ENCODE measurements around the gene PRMT3. TPM values are rescaled to one million over a fixed set of nuclear protein-coding genes. Genes with fewer than 3 reads are reported as not detected.

Gene PRMT3
- 10 to 100 TPM; 10.5 to 42.1 (median 16.2) TPM for total RNA-seq

DNA sequence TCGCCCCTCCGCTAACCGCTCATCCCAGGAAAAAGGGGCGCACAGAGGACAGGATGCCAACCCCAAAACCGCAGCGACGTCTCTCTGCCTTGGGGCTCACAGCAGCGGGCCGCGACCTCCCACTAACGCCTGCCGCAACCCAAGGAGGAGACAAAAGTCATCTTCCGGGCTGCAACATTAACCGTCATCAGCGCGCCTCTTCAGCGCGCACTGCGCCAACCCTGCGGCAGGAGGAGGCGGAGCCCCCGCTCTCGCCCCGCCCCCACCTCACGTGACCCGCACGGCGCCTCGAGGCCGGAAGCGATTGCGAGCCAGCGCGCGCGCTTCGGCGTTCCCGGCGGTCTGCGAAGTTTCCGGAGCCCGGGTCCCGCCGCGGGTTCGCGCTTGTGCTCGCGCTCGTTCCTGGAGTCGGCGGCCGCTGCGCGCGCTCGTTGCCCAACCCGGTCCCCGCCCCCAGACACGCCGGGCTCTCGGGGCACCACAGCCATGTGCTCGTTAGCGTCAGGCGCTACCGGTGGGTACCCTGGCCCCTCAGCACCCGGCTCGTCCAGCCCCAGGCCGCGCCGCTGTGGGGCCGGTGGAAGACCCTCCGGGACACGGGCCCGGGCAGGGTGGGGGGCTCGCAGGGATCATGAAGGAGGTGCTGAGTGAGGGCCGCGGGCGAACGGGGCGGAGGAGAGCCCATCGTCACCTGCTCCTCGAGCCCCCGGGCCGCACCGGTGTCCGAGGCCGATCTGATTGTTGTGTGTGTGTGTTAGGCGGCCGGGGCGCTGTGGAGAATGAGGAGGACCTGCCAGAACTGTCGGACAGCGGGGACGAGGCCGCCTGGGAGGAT is at the start of gene PRMT3:
PRMT3 (plus strand) TSS at position 456 of the 835 bp plus-strand sequence; CDS start at position 487, 31 bp downstream.
- Histone ChIP-seq H3K27ac (peak within 1 kb of the TSS; percentile 87 to 93 (median 90)), H3K36me3 (peaks cover 0 to 20% (median 0%) of the 10 kb centered on the region in 3 donors), H3K4me1 (peaks cover 0 to 8% (median 2%) of the 10 kb centered on the region in 4 donors), H3K4me3 (peak within 1 kb of the TSS; percentile 64 to 99 (median 88)), H3K27me3 (no peaks in the 10 kb centered on the region), H3K9me3 (no peaks in the 10 kb centered on the region)
- peak; percentile 87 to 92 for TF ChIP-seq POLR2A (IDR thresholded peaks at IDR 0.05)
- TF ChIP-seq, protein P1, sequence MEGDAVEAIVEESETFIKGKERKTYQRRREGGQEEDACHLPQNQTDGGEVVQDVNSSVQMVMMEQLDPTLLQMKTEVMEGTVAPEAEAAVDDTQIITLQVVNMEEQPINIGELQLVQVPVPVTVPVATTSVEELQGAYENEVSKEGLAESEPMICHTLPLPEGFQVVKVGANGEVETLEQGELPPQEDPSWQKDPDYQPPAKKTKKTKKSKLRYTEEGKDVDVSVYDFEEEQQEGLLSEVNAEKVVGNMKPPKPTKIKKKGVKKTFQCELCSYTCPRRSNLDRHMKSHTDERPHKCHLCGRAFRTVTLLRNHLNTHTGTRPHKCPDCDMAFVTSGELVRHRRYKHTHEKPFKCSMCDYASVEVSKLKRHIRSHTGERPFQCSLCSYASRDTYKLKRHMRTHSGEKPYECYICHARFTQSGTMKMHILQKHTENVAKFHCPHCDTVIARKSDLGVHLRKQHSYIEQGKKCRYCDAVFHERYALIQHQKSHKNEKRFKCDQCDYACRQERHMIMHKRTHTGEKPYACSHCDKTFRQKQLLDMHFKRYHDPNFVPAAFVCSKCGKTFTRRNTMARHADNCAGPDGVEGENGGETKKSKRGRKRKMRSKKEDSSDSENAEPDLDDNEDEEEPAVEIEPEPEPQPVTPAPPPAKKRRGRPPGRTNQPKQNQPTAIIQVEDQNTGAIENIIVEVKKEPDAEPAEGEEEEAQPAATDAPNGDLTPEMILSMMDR (IDR thresholded peaks at IDR 0.05): peak in 5 of 6 experiments; percentile 16 to 99 (median 99)
- peak; percentile 92 to 99 (median 98) for DNase-seq

DNA sequence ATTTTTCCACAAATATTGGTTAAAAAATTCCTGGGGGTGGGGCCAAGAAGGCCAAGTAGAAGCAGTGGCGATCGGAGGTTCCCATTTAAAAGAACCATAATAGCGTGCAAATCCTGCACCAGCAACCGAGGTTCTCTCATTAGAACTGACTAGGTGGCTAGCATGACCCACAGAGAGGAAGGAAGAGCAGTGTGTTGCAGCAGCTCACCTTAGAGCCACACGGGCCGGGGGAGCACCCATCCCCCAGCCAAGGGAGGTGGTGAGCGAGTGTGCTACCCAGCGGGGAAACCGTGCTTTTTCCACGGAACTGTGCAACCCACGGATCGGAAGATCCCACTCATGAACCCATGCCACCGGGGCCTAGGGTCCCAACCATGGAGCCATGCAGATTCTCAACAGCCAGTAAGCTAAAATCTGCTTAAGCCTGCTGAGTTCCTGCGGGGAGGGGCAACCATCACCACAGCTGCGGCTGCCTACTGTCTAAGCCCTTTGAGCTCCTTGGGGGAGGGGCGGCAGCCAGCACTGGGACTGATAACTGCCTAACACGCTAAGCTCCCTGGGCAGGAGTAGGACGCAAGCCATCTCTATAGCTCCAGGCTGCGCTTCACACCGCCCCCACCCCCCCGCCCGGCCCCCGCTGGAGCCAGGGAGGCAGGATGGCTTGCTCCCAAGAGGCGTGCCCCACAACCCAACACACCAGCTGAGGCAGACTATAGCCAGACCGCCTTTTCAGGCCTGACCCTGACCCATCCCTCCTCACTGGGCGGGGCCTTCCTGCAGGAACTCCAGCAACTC is 45.0 kb upstream of the PRMT3 start:
- Histone ChIP-seq H3K9me3 (no peaks in the 10 kb centered on the region), H3K36me3 (no peaks in the 10 kb centered on the region), H3K27ac (no peak overlapping the region), H3K4me3 (no peak overlapping the region), H3K27me3 (no peaks in the 10 kb centered on the region), H3K4me1 (no peaks in the 10 kb centered on the region)
- DNase-seq: no peak
- no peak for TF ChIP-seq POLR2A (IDR thresholded peaks at IDR 0.05)
- TF ChIP-seq, protein P1 (IDR thresholded peaks at IDR 0.05): no peak

DNA sequence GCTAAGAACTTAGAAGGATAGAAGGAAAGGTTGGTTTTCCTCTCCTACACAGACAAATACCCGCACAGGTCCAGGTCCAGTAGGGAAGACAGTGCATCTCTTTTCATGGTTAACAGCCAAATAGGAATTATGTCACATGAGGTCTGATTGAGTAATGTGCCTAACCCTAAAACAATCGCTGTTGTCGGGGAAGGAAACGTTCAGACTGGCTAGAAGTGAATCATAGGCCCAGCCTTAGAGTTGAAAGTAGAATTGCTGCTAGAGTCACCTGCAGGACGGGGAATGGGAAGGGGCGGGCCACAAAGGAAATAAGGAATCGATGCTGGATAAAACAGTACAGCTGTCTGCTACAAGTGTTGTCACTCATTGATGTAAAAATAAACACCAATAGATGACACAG is 36.4 kb upstream of the PRMT3 start:
- Histone ChIP-seq H3K36me3 (no peaks in the 10 kb centered on the region), H3K4me3 (no peak overlapping the region), H3K27me3 (no peaks in the 10 kb centered on the region), H3K27ac (no peak overlapping the region), H3K4me1 (peaks cover 0 to 4% (median 0%) of the 10 kb centered on the region in 4 donors), H3K9me3 (no peaks in the 10 kb centered on the region)
- TF ChIP-seq, protein P1 (IDR thresholded peaks at IDR 0.05): no peak
- TF ChIP-seq POLR2A (IDR thresholded peaks at IDR 0.05): no peak
- no peak for DNase-seq

DNA sequence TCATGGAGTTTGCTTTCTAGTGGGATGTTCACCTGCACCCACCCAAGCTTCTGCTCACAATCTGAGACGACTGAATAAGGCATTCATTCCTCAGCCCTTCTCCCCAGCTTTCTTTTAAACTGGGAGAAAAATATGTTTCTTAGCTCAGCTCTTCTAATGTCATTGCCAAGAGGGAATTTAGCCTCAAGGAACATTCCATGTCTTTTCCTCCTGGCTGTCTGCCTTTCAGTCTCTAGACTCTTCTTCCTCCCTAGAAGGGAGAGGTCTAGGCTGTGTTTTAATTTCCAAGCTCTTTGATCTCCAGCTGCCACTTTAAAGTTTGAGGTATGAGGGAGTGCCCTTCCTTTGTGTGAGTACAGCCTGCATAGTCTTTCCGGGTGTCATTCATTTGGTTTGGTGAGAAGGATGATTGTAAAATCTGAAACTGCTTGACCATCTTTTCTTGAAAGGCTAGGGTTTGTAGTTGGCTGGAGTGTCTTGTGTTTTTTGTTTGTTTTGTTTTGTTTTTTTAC is 35.7 kb upstream of the PRMT3 start:
- Histone ChIP-seq H3K36me3 (no peaks in the 10 kb centered on the region), H3K9me3 (no peaks in the 10 kb centered on the region), H3K4me1 (peaks cover 0 to 4% (median 0%) of the 10 kb centered on the region in 4 donors), H3K27ac (no peak overlapping the region), H3K27me3 (no peaks in the 10 kb centered on the region), H3K4me3 (no peak overlapping the region)
- no peak for DNase-seq
- no peak for TF ChIP-seq POLR2A (IDR thresholded peaks at IDR 0.05)
- TF ChIP-seq, protein P1 (IDR thresholded peaks at IDR 0.05): no peak

DNA sequence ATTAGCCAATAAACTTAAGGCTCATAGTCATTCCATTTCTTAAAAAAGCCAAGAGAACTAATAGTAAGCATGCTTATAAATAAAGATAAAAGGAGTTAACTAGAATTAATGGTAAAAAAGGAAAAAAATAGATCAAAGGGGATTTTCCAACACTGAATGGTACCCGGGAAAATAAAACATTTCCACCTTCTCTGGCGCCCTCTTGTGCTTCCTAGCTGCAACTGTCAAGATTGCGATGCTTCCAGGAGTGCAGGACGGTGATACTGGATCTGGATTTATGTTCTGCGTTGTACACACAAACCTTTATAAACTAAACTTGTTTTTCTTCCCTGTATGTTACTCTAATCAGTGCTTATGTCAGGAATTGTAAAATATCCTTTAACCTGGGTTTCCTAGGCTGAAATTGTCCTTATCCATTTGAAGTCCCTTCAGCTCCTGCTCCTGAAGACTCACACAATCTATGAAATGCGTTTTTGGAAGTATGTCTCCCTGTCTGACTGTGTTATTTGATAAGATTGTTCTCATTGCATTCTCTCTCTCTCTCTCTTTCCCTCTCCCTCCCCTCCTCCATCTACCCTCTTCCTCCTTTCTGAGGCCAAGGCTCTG is 33.6 kb upstream of the PRMT3 start:
- Histone ChIP-seq H3K4me1 (peaks cover 0 to 4% (median 0%) of the 10 kb centered on the region in 4 donors), H3K9me3 (no peaks in the 10 kb centered on the region), H3K36me3 (no peaks in the 10 kb centered on the region), H3K27ac (no peak overlapping the region), H3K4me3 (no peak overlapping the region), H3K27me3 (no peaks in the 10 kb centered on the region)
- DNase-seq: peak in 1 of 3 donors; percentile 75
- TF ChIP-seq, protein P1 (IDR thresholded peaks at IDR 0.05): peak in 5 of 6 experiments; percentile 34 to 72 (median 71)
- no peak for TF ChIP-seq POLR2A (IDR thresholded peaks at IDR 0.05)
